HL-60 (cell line): ENCODE data around the gene DPYSL4.

Source experiments
- GABPA ChIP-seq: IDR thresholded peaks from 2 replicates; pipeline ENCODE4 v1.6.1; 2012; ENCODE audit warnings: low read depth
- TF ChIP-seq, protein P1 (sequence below): IDR thresholded peaks from one replicate; pipeline ENCODE4 v1.5.1; 2011; ENCODE audit warnings: low read length, control low read depth, inconsistent platforms; ENCODE audit not compliant: insufficient read depth

DNA sequence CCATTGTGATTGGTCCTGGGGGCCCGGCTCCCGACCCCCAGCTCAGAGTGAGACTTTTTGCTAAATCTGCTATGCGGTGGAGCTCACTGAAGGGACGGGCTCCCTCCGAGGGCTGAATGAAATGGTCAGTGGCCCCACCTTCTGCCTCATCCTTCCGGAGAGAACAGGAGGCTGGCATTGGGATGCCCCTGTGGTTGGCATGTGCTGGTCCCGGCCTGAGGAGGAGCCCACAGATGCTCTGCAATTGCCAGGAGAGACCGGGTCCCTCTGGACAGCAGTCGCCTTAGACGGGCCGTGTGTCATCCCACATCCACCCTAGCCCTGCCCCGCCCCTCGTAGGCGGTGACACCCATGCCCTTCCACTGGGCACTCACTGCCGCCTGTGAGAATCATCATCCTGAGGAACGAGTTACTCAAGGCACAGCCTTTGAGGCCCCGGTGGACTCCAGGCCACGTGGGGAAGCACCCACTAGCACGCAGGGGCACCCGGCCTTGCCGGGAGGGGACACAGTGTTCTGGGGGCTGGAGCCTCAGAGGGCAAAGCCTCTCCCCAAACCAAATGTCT, 21.2 kb upstream of the DPYSL4 start:
- TF ChIP-seq, protein P1, sequence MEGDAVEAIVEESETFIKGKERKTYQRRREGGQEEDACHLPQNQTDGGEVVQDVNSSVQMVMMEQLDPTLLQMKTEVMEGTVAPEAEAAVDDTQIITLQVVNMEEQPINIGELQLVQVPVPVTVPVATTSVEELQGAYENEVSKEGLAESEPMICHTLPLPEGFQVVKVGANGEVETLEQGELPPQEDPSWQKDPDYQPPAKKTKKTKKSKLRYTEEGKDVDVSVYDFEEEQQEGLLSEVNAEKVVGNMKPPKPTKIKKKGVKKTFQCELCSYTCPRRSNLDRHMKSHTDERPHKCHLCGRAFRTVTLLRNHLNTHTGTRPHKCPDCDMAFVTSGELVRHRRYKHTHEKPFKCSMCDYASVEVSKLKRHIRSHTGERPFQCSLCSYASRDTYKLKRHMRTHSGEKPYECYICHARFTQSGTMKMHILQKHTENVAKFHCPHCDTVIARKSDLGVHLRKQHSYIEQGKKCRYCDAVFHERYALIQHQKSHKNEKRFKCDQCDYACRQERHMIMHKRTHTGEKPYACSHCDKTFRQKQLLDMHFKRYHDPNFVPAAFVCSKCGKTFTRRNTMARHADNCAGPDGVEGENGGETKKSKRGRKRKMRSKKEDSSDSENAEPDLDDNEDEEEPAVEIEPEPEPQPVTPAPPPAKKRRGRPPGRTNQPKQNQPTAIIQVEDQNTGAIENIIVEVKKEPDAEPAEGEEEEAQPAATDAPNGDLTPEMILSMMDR: no peak
- no peak for TF ChIP-seq GABPA
